WI38 (cell line): Measurements from ENCODE around the gene KCNA10.

ENCODE experiments used
- H3K4me3 ChIP-seq: 2 replicates; pipeline ENCODE4 v1.5.1; 2011; ENCODE audit warnings: low read depth, mild to moderate bottlenecking, control low read depth, low read length
- CTCF ChIP-seq: IDR thresholded peaks from 2 replicates; pipeline ENCODE4 v1.5.1; 2012; ENCODE audit warnings: low read depth, mild to moderate bottlenecking, control low read depth, low read length

Gene KCNA10

DNA sequence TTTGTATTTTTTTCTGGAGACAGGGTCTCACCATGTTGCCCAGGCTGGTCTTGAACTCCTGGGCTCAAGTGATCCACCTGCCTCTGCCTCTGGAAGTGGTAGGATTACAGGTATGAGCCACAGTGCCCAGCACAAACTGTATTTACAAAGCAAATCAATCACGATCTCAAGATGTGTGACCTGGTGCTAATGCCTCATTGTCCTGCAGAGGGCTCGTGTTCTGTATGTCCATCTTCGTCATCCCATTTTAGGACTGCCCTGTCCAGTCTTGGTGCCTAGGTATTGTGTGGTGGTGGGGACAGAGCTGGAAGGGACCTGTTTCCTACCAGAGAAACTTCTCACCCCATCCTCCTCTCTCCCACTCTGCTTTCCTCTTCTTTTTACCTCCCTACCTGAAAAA lies 47.8 kb downstream of the KCNA10 start:
- no peak overlapping the region for H3K4me3 ChIP-seq
- no peak for TF ChIP-seq CTCF
